IPS-20b (cell line): Measurements from ENCODE around the gene PPP4R4.

Experiments
- H3K27ac ChIP-seq: one replicate; pipeline ENCODE4 v1.5.1; 2013; ENCODE audit warnings: low read length
- H3K27me3 ChIP-seq: 2 replicates; pipeline ENCODE4 v1.6.1; 2013; ENCODE audit warnings: mild to moderate bottlenecking, low read length, inconsistent platforms; ENCODE audit not compliant: insufficient read depth
- H3K36me3 ChIP-seq: 2 replicates; pipeline ENCODE4 v1.6.1; 2013; ENCODE audit warnings: low read depth, mild to moderate bottlenecking, inconsistent platforms, low read length, moderate library complexity; ENCODE audit not compliant: insufficient read depth
- H3K4me1 ChIP-seq: 2 replicates; pipeline ENCODE4 v1.6.1; 2013; ENCODE audit warnings: mild to moderate bottlenecking, control low read depth, inconsistent platforms, low read length, moderate library complexity; ENCODE audit not compliant: insufficient read depth
- H3K4me3 ChIP-seq: 2 replicates; pipeline ENCODE4 v1.5.1; 2013; ENCODE audit warnings: mild to moderate bottlenecking, low read length, inconsistent platforms
- H3K9ac ChIP-seq: 2 replicates; pipeline ENCODE4 v1.6.1; 2013; ENCODE audit warnings: low read depth, mild to moderate bottlenecking, inconsistent platforms, low read length, moderate library complexity
- H3K9me3 ChIP-seq: 2 replicates; pipeline ENCODE4 v1.6.1; 2013; ENCODE audit warnings: mild to moderate bottlenecking, low read depth, low read length, inconsistent platforms; ENCODE audit not compliant: insufficient read depth

Gene PPP4R4

GRCh38 chr14:94298130-94298529 is 124.0 kb downstream of the PPP4R4 start:
- Histone ChIP-seq H3K4me3 (no peak overlapping the region), H3K4me1 (no peaks in the 10 kb centered on the region), H3K9me3 (no peaks in the 10 kb centered on the region), H3K36me3 (no peaks in the 10 kb centered on the region), H3K27me3 (no peaks in the 10 kb centered on the region), H3K9ac (no peak overlapping the region), H3K27ac (no peak overlapping the region)

DNA sequence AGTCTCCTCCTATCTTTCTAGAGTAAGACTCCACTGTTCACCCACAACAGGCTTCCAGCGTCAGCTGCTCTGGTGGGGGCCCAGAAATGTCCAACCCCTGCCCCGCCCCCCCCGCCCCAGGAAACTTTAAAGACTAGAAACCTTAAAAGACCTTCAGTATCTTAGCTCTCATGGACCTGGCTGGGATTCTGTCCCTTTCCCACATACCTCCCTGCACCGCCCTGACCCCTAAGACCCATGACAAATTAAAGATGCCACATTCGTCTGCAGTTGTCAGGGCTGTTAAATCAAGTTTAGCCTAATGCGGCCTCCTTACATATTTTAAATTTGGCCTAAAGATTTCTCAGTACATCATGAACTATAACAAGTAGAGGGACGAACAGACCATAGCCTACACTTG is 129.0 kb downstream of the PPP4R4 start:
- no peak overlapping the region for H3K27ac ChIP-seq
- H3K4me1 ChIP-seq, result no peaks in the 10 kb centered on the region
- peaks cover 7% of the 10 kb centered on the region for H3K9me3 ChIP-seq
- no peaks in the 10 kb centered on the region for H3K27me3 ChIP-seq
- no peak overlapping the region for H3K9ac ChIP-seq
- H3K36me3 ChIP-seq, result no peaks in the 10 kb centered on the region
- H3K4me3 ChIP-seq, result no peak overlapping the region

- Histone ChIP-seq H3K9me3 (peaks cover 10% of the 10 kb centered on the region), H3K27ac (no peak overlapping the region), H3K4me1 (no peaks in the 10 kb centered on the region), H3K36me3 (no peaks in the 10 kb centered on the region), H3K4me3 (no peak overlapping the region), H3K27me3 (no peaks in the 10 kb centered on the region), H3K9ac (no peak overlapping the region)
Observed at GRCh38 chr14:94304243-94304642, 130.1 kb downstream of the PPP4R4 start.

- peaks cover 10% of the 10 kb centered on the region for H3K9me3 ChIP-seq
- H3K27ac ChIP-seq, result no peak overlapping the region
- no peaks in the 10 kb centered on the region for H3K36me3 ChIP-seq
- no peak overlapping the region for H3K9ac ChIP-seq
- no peaks in the 10 kb centered on the region for H3K4me1 ChIP-seq
- H3K27me3 ChIP-seq, result no peaks in the 10 kb centered on the region
- H3K4me3 ChIP-seq, result no peak overlapping the region
Observed at GRCh38 chr14:94305620-94306019, 131.5 kb downstream of the PPP4R4 start.

- Histone ChIP-seq H3K27ac (no peak overlapping the region), H3K9me3 (peaks cover 10% of the 10 kb centered on the region), H3K36me3 (no peaks in the 10 kb centered on the region), H3K9ac (no peak overlapping the region), H3K4me3 (no peak overlapping the region), H3K4me1 (no peaks in the 10 kb centered on the region), H3K27me3 (no peaks in the 10 kb centered on the region)
Observed at GRCh38 chr14:94306047-94306978, 132.2 kb downstream of the PPP4R4 start.

- Histone ChIP-seq H3K9me3 (peaks cover 10% of the 10 kb centered on the region), H3K27me3 (no peaks in the 10 kb centered on the region), H3K4me3 (no peak overlapping the region), H3K36me3 (no peaks in the 10 kb centered on the region), H3K9ac (no peak overlapping the region), H3K4me1 (no peaks in the 10 kb centered on the region), H3K27ac (no peak overlapping the region)
Observed at GRCh38 chr14:94307410-94307992, 133.4 kb downstream of the PPP4R4 start.

GRCh38 chr14:94309721-94310120 is 135.6 kb downstream of the PPP4R4 start:
- no peaks in the 10 kb centered on the region for H3K27me3 ChIP-seq
- no peak overlapping the region for H3K27ac ChIP-seq
- no peaks in the 10 kb centered on the region for H3K4me1 ChIP-seq
- no peak overlapping the region for H3K4me3 ChIP-seq
- H3K9ac ChIP-seq, result no peak overlapping the region
- H3K36me3 ChIP-seq, result no peaks in the 10 kb centered on the region
- peaks cover 10% of the 10 kb centered on the region for H3K9me3 ChIP-seq

GRCh38 chr14:94310248-94310647 is 136.1 kb downstream of the PPP4R4 start:
- Histone ChIP-seq H3K36me3 (no peaks in the 10 kb centered on the region), H3K9me3 (peaks cover 10% of the 10 kb centered on the region), H3K27me3 (no peaks in the 10 kb centered on the region), H3K27ac (no peak overlapping the region), H3K9ac (no peak overlapping the region), H3K4me1 (no peaks in the 10 kb centered on the region), H3K4me3 (no peak overlapping the region)

DNA sequence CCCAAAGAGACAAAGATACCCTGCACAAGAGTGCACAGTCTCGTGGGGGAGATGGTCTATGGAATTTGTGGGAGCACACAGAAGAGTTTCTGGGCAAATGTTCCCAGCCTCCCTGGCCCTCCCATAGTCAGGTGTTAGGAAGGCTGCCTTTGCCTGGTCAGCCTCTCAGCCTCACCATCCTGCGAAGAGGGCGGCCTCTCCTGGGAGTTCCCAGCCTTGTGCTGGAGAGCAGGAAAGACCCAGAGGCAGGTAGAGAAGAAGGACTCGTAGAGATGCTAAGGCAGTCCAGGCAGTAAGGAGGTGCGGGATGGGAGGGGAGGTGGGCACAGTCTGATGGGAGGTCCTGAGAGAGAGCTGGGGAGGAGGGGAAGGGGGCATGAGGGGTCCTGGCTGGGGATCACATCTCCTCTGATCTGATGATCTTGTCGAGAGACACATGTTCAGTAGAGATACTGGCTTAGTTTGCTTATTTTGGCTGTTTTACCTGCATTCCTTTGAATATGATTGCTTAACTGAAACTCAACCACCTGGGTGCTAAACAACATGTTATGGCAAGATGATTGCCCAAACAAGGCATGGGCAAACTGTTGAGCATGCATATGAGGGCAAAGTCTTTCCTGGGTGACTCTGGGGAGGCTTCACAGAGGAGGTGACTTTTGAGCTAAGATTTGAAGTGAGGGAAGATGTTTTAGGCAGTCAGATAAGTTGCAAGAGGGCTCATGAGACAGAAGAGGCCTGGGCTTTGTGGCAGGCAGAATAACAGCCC is 138.5 kb downstream of the PPP4R4 start:
- no peaks in the 10 kb centered on the region for H3K36me3 ChIP-seq
- no peak overlapping the region for H3K4me3 ChIP-seq
- no peaks in the 10 kb centered on the region for H3K4me1 ChIP-seq
- no peak overlapping the region for H3K9ac ChIP-seq
- H3K27ac ChIP-seq, result no peak overlapping the region
- H3K9me3 ChIP-seq, result peaks cover 7% of the 10 kb centered on the region
- H3K27me3 ChIP-seq, result no peaks in the 10 kb centered on the region

DNA sequence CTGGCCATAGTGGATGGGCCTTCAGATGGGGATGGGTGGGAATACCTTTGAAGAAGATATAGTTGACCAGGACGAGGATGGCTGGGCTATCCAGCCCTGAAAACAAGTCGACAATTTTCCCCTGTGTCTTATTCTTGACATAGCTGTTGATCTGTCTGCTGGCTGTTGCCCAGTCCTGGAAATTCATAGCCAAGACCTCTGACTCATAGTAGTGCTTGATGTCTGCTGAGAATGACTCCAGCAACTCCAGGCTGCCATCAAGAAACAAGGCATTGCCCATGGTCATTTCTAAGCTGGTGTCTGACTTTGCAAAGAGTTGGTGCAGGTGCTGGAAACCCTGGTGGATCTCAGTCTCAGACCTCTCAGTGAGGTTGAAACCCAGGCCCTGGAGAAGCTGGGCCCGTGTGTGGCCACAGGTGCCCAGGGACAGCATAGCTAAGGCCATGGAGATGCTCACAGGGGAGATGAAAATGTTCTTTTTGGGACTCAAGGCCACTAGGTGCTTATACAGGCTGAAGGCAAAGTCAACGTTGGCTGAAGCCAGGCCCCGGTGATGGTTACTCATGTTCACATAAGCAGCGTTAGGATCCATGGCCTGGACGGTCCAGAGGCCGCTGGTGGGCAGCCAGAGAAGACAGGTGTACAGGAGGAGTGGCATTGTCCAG is 140.0 kb downstream of the PPP4R4 start:
- no peaks in the 10 kb centered on the region for H3K36me3 ChIP-seq
- H3K27ac ChIP-seq, result no peak overlapping the region
- no peak overlapping the region for H3K4me3 ChIP-seq
- H3K9ac ChIP-seq, result no peak overlapping the region
- H3K27me3 ChIP-seq, result no peaks in the 10 kb centered on the region
- H3K4me1 ChIP-seq, result no peaks in the 10 kb centered on the region
- H3K9me3 ChIP-seq, result no peaks in the 10 kb centered on the region

DNA sequence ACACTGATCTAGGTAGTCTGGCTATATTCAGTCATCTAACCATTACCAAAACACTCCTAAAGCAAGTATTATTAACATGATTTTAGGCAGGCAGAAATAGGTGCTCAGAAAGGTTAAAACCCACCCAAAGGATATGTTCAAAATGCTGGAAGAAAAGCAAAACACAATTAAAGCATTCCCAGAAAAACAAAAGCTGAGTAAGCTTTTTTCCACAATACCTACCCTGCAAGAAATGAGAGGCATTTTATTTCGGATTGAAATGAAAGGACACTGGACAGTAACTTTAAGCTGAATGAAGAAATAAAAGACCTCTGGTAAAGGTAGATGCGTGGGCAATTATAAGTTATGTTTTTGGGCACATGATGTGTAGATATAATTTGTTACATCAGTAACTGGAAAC is 140.8 kb downstream of the PPP4R4 start:
- no peaks in the 10 kb centered on the region for H3K36me3 ChIP-seq
- H3K9me3 ChIP-seq, result no peaks in the 10 kb centered on the region
- no peak overlapping the region for H3K27ac ChIP-seq
- H3K4me1 ChIP-seq, result no peaks in the 10 kb centered on the region
- H3K27me3 ChIP-seq, result no peaks in the 10 kb centered on the region
- no peak overlapping the region for H3K4me3 ChIP-seq
- no peak overlapping the region for H3K9ac ChIP-seq
